ENCODE data around the gene CTRL. TPM values are rescaled to one million over a fixed set of nuclear protein-coding genes. Genes with fewer than 3 reads are reported as not detected.

Gene CTRL
- total and polyA plus RNA-seq, 7 donors, result 0.71 to 2.1 (median 1.2) TPM; not detected in 3

GRCh38 chr16:67963292-67963661 lies 31.6 kb upstream of the CTRL start:
- H3K4me1 ChIP-seq, result peaks cover 0 to 84% (median 73%) of the 10 kb centered on the region in 4 donors

GRCh38 chr16:67962135-67962534 lies 30.5 kb upstream of the CTRL start:
- H3K4me1 ChIP-seq, result peaks cover 0 to 80% (median 69%) of the 10 kb centered on the region in 4 donors
- peaks cover 27 to 63% (median 44%) of the 10 kb centered on the region in 4 donors for H3K36me3 ChIP-seq
- no peak overlapping the region for H3K4me3 ChIP-seq
- TF ChIP-seq EP300 (IDR thresholded peaks at IDR 0.05), result no peak
- TF ChIP-seq POLR2A (IDR thresholded peaks at IDR 0.05), result no peak
- no peak for TF ChIP-seq CTCF (IDR thresholded peaks at IDR 0.05)
- no peak for TF ChIP-seq POLR2AphosphoS5 (IDR thresholded peaks at IDR 0.05)
- H3K27me3 ChIP-seq, result no peaks in the 10 kb centered on the region
- H3K9me3 ChIP-seq, result no peaks in the 10 kb centered on the region
- 71 to 94% methylated on average over 8 of the region's 8 CpGs for WGBS, 2 donors
- intact Hi-C loops (cut with DNase I), result no loop called here
- DNase-seq, result no peak
- peak overlapping the region in 2 of 4 donors; percentile 24 to 63 for H3K27ac ChIP-seq

More at GRCh38 chr16:67963292-67963661, 31.6 kb upstream of the CTRL start:
- DNase-seq, result no peak
- TF ChIP-seq POLR2A (IDR thresholded peaks at IDR 0.05) (no peak), EP300 (IDR thresholded peaks at IDR 0.05) (no peak), POLR2AphosphoS5 (IDR thresholded peaks at IDR 0.05) (no peak), CTCF (IDR thresholded peaks at IDR 0.05) (no peak)
- H3K27ac ChIP-seq, result peak overlapping the region; percentile 31 to 99 (median 96)
- H3K36me3 ChIP-seq, result peaks cover 23 to 51% (median 35%) of the 10 kb centered on the region in 4 donors
- whole genome bisulfite sequencing, 2 donors, result 75 to 77% methylated on average over 2 of the region's 2 CpGs
- no peak overlapping the region for H3K4me3 ChIP-seq
- H3K9me3 ChIP-seq, result no peaks in the 10 kb centered on the region
- H3K27me3 ChIP-seq, result no peaks in the 10 kb centered on the region
- intact Hi-C loops (cut with DNase I), result no loop called here

GRCh38 chr16:67961551-67961957 lies 29.9 kb upstream of the CTRL start:
- 18 to 71% methylated on average over 13 of the region's 13 CpGs for WGBS, 2 donors
- peaks cover 0 to 75% (median 63%) of the 10 kb centered on the region in 4 donors for H3K4me1 ChIP-seq
- H3K4me3 ChIP-seq, result no peak overlapping the region
- H3K27ac ChIP-seq, result peak overlapping the region; percentile 4 to 63 (median 39)
- no peak for TF ChIP-seq EP300 (IDR thresholded peaks at IDR 0.05)
- TF ChIP-seq POLR2A (IDR thresholded peaks at IDR 0.05), result no peak
- no peak for TF ChIP-seq POLR2AphosphoS5 (IDR thresholded peaks at IDR 0.05)
- TF ChIP-seq CTCF (IDR thresholded peaks at IDR 0.05), result no peak
- no peak for DNase-seq
- H3K27me3 ChIP-seq, result no peaks in the 10 kb centered on the region
- no peaks in the 10 kb centered on the region for H3K9me3 ChIP-seq
- intact Hi-C loops (cut with DNase I), result no loop called here
- H3K36me3 ChIP-seq, result peaks cover 27 to 68% (median 46%) of the 10 kb centered on the region in 4 donors

GRCh38 chr16:67959536-67960329 lies 28.1 kb upstream of the CTRL start:
- no peaks in the 10 kb centered on the region for H3K9me3 ChIP-seq
- peak; percentile 86 for DNase-seq
- peak overlapping the region; percentile 54 to 66 (median 62) for H3K27ac ChIP-seq
- no peaks in the 10 kb centered on the region for H3K27me3 ChIP-seq
- peaks cover 30 to 86% (median 49%) of the 10 kb centered on the region in 4 donors for H3K36me3 ChIP-seq
- intact Hi-C loops (cut with DNase I), result no loop called here
- TF ChIP-seq CTCF (IDR thresholded peaks at IDR 0.05) (no peak), POLR2AphosphoS5 (IDR thresholded peaks at IDR 0.05) (peak in 2 of 4 donors; percentile 42 to 47)
- no peak overlapping the region for H3K4me3 ChIP-seq
- peaks cover 0 to 56% (median 45%) of the 10 kb centered on the region in 4 donors for H3K4me1 ChIP-seq
- 50 to 78% methylated on average over 11 of the region's 11 CpGs for WGBS, 2 donors
